ENCODE results near the gene ZNF148. TPM values are rescaled to one million over a fixed set of nuclear protein-coding genes. Genes with fewer than 3 reads are reported as not detected.

Gene ZNF148
- total RNA-seq, 4 donors from 2014 or later: 10.7 to 25.9 (median 16.9) TPM

GRCh38 chr3:125278155-125278554 lies 97.0 kb downstream of the ZNF148 start:
- DNase-seq: no peak
- Histone ChIP-seq H3K27me3 (no peaks in the 10 kb centered on the region), H3K4me3 (no peak overlapping the region), H3K4me1 (peaks cover 0 to 6% (median 0%) of the 10 kb centered on the region in 3 donors), H3K36me3 (peaks cover 0 to 39% (median 0%) of the 10 kb centered on the region in 3 donors), H3K27ac (no peak overlapping the region), H3K9me3 (no peaks in the 10 kb centered on the region)
- intact Hi-C loops (cut with DNase I): no loop called here
- TF ChIP-seq POLR2A (IDR thresholded peaks at IDR 0.05) (no peak), CTCF (IDR thresholded peaks at IDR 0.05) (no peak)
- 91 to 96% methylated on average over 2 of the region's 2 CpGs for WGBS, 2 donors

- intact Hi-C loops (cut with DNase I): no loop called here
- no peaks in the 10 kb centered on the region for H3K27me3 ChIP-seq
- no peak overlapping the region for H3K27ac ChIP-seq
- H3K4me1 ChIP-seq: no peaks in the 10 kb centered on the region
- H3K9me3 ChIP-seq: no peaks in the 10 kb centered on the region
- TF ChIP-seq POLR2A (IDR thresholded peaks at IDR 0.05): no peak
- no peak for DNase-seq
- no peak overlapping the region for H3K4me3 ChIP-seq
- 81 to 87% methylated on average over 7 of the region's 7 CpGs for WGBS, 2 donors
- H3K36me3 ChIP-seq: peaks cover 0 to 52% (median 0%) of the 10 kb centered on the region in 3 donors
Measured at GRCh38 chr3:125271127-125271526, 104.0 kb downstream of the ZNF148 start.

- 65 to 90% methylated on average over 1 of the region's 1 CpG for WGBS, 2 donors
- H3K27me3 ChIP-seq: no peaks in the 10 kb centered on the region
- H3K4me1 ChIP-seq: no peaks in the 10 kb centered on the region
- TF ChIP-seq POLR2A (IDR thresholded peaks at IDR 0.05) (no peak), CTCF (IDR thresholded peaks at IDR 0.05) (no peak)
- H3K9me3 ChIP-seq: no peaks in the 10 kb centered on the region
- intact Hi-C loops (cut with DNase I): no loop called here
- H3K4me3 ChIP-seq: no peak overlapping the region
- H3K36me3 ChIP-seq: peaks cover 0 to 49% (median 0%) of the 10 kb centered on the region in 3 donors
- H3K27ac ChIP-seq: no peak overlapping the region
- DNase-seq: no peak
Measured at GRCh38 chr3:125267460-125267859, 107.7 kb downstream of the ZNF148 start.

- DNase-seq: no peak
- H3K27me3 ChIP-seq: no peaks in the 10 kb centered on the region
- 79 to 83% methylated on average over 3 of the region's 3 CpGs for WGBS, 2 donors
- H3K4me1 ChIP-seq: no peaks in the 10 kb centered on the region
- no peak overlapping the region for H3K4me3 ChIP-seq
- peaks cover 0 to 46% (median 0%) of the 10 kb centered on the region in 3 donors for H3K36me3 ChIP-seq
- no peaks in the 10 kb centered on the region for H3K9me3 ChIP-seq
- intact Hi-C loops (cut with DNase I): no loop called here
- no peak overlapping the region for H3K27ac ChIP-seq
- TF ChIP-seq CTCF (IDR thresholded peaks at IDR 0.05): no peak
- TF ChIP-seq POLR2A (IDR thresholded peaks at IDR 0.05): no peak
Measured at GRCh38 chr3:125266971-125267370, 108.2 kb downstream of the ZNF148 start.

GRCh38 chr3:125262161-125262560 lies 113.0 kb downstream of the ZNF148 start:
- Histone ChIP-seq H3K36me3 (peaks cover 0 to 32% (median 0%) of the 10 kb centered on the region in 3 donors), H3K4me1 (no peaks in the 10 kb centered on the region), H3K4me3 (no peak overlapping the region), H3K27ac (no peak overlapping the region), H3K9me3 (peaks cover 0 to 2% (median 0%) of the 10 kb centered on the region in 3 donors), H3K27me3 (no peaks in the 10 kb centered on the region)
- intact Hi-C loops (cut with DNase I): no loop called here
- WGBS, 2 donors: 67 to 82% methylated on average over 1 of the region's 1 CpG
- TF ChIP-seq POLR2A (IDR thresholded peaks at IDR 0.05): no peak
- TF ChIP-seq CTCF (IDR thresholded peaks at IDR 0.05): no peak
- DNase-seq: no peak

- 77 to 96% methylated on average over 1 of the region's 1 CpG for WGBS, 2 donors
- no peak overlapping the region for H3K27ac ChIP-seq
- intact Hi-C loops (cut with DNase I): no loop called here
- no peaks in the 10 kb centered on the region for H3K27me3 ChIP-seq
- TF ChIP-seq CTCF (IDR thresholded peaks at IDR 0.05): no peak
- no peak for TF ChIP-seq POLR2A (IDR thresholded peaks at IDR 0.05)
- no peak overlapping the region for H3K4me3 ChIP-seq
- H3K9me3 ChIP-seq: peaks cover 0 to 10% (median 0%) of the 10 kb centered on the region in 3 donors
- DNase-seq: no peak
- no peaks in the 10 kb centered on the region for H3K4me1 ChIP-seq
- H3K36me3 ChIP-seq: peaks cover 0 to 40% (median 0%) of the 10 kb centered on the region in 3 donors
Measured at GRCh38 chr3:125261031-125261430, 114.1 kb downstream of the ZNF148 start.
